ENCODE results near the gene NTN3.

DNA sequence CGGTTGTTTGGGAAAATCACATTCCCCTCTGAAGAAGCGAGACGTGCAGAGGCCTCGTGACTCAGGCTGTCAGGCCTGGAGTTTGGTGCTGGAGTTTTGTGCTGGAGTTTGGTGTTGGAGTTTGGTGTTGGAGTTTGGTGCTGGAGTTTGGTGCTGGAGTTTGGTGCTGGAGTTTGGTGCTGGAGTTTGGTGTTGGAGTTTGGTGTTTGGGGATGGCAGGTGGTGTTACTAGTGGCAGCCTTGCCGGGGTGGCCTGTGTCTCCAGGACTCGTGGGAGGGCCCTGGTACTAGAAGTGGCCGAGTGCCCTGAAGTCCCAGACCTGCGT, 16.4 kb downstream of the NTN3 start:
- TF ChIP-seq NRF1 (IDR thresholded peaks at IDR 0.05; ENCODE audit: low read depth, low read length): no peak
- TF ChIP-seq RBBP5 (IDR thresholded peaks at IDR 0.05; ENCODE audit: borderline replicate concordance, low read depth, low read length): no peak
- TF ChIP-seq EGR1 (IDR thresholded peaks at IDR 0.05; ENCODE audit: borderline replicate concordance, low read depth, low read length): no peak
